Measurements from ENCODE around the gene CALM3. TPM values are rescaled to one million over a fixed set of nuclear protein-coding genes. Genes with fewer than 3 reads are reported as not detected.

The CALM3 gene
- total RNA-seq, 3 donors from 2014 or later (not counting 1 experiment from before 2014, with no cell fraction given): 218 to 272 (median 235) TPM

- 96% methylated on average over 12 of the region's 12 CpGs for WGBS (ENCODE audit: insufficient coverage)
- peaks cover 47% of the 10 kb centered on the region for H3K36me3 ChIP-seq (ENCODE audit: control insufficient read depth, insufficient read depth, low read length)
- H3K4me1 ChIP-seq (ENCODE audit: control insufficient read depth, insufficient read depth, low read length): peaks cover 38% of the 10 kb centered on the region
- no peak for TF ChIP-seq CTCF (IDR thresholded peaks at IDR 0.05)
- no peak overlapping the region for H3K4me3 ChIP-seq (ENCODE audit: low read length)
- intact Hi-C loops (cut with micrococcal nuclease): no loop called here
- no peak for ATAC-seq
- no peaks in the 10 kb centered on the region for H3K27me3 ChIP-seq (ENCODE audit: control insufficient read depth, insufficient read depth, low read length)
- peaks cover 39 to 42% of the 10 kb centered on the region in 2 donors for H3K4me1 Mint-ChIP-seq
- no peak overlapping the region for H3K4me3 Mint-ChIP-seq
- H3K9me3 Mint-ChIP-seq: no peaks in the 10 kb centered on the region
- DNase-seq: no peak
- no peak overlapping the region for H3K27ac ChIP-seq (ENCODE audit: low read length)
- no peaks in the 10 kb centered on the region for H3K27me3 Mint-ChIP-seq (ENCODE audit: low read depth in 2 of 2)
- peak overlapping the region in 1 of 2 donors; percentile 22 for H3K27ac Mint-ChIP-seq
- no peaks in the 10 kb centered on the region for H3K9me3 ChIP-seq (ENCODE audit: control insufficient read depth, insufficient read depth, low read length)
- H3K36me3 Mint-ChIP-seq: peaks cover 22% of the 10 kb centered on the region
Observed at GRCh38 chr19:46607448-46607841, 6.3 kb downstream of the CALM3 start.

- H3K4me3 ChIP-seq (ENCODE audit: low read length): no peak overlapping the region
- peaks cover 34% of the 10 kb centered on the region for H3K4me1 ChIP-seq (ENCODE audit: control insufficient read depth, insufficient read depth, low read length)
- ATAC-seq (no peak), DNase-seq (no peak)
- intact Hi-C loops (cut with micrococcal nuclease): no loop called here
- WGBS (ENCODE audit: insufficient coverage): 96% methylated on average over 9 of the region's 9 CpGs
- no peaks in the 10 kb centered on the region for H3K27me3 Mint-ChIP-seq (ENCODE audit: low read depth in 2 of 2)
- no peaks in the 10 kb centered on the region for H3K27me3 ChIP-seq (ENCODE audit: control insufficient read depth, insufficient read depth, low read length)
- H3K4me1 Mint-ChIP-seq: peaks cover 33 to 35% of the 10 kb centered on the region in 2 donors
- peaks cover 22% of the 10 kb centered on the region for H3K36me3 Mint-ChIP-seq
- no peak overlapping the region for H3K27ac ChIP-seq (ENCODE audit: low read length)
- H3K9me3 Mint-ChIP-seq: no peaks in the 10 kb centered on the region
- no peak for TF ChIP-seq CTCF (IDR thresholded peaks at IDR 0.05)
- H3K27ac Mint-ChIP-seq: no peak overlapping the region
- no peak overlapping the region for H3K4me3 Mint-ChIP-seq
- no peaks in the 10 kb centered on the region for H3K9me3 ChIP-seq (ENCODE audit: control insufficient read depth, insufficient read depth, low read length)
- peaks cover 47% of the 10 kb centered on the region for H3K36me3 ChIP-seq (ENCODE audit: control insufficient read depth, insufficient read depth, low read length)
Observed at GRCh38 chr19:46608178-46608577, 7.0 kb downstream of the CALM3 start.

- Mint-ChIP-seq H3K4me3 (no peak overlapping the region), H3K36me3 (peaks cover 22% of the 10 kb centered on the region), H3K9me3 (no peaks in the 10 kb centered on the region), H3K4me1 (peaks cover 27 to 30% of the 10 kb centered on the region in 2 donors), H3K27ac (no peak overlapping the region), H3K27me3 (ENCODE audit: low read depth in 2 of 2) (no peaks in the 10 kb centered on the region)
- 97% methylated on average over 27 of the region's 27 CpGs for WGBS (ENCODE audit: insufficient coverage)
- Histone ChIP-seq H3K4me1 (ENCODE audit: control insufficient read depth, insufficient read depth, low read length) (peaks cover 28% of the 10 kb centered on the region), H3K9me3 (ENCODE audit: control insufficient read depth, insufficient read depth, low read length) (no peaks in the 10 kb centered on the region), H3K4me3 (ENCODE audit: low read length) (no peak overlapping the region), H3K27ac (ENCODE audit: low read length) (no peak overlapping the region), H3K27me3 (ENCODE audit: control insufficient read depth, insufficient read depth, low read length) (no peaks in the 10 kb centered on the region), H3K36me3 (ENCODE audit: control insufficient read depth, insufficient read depth, low read length) (peaks cover 47% of the 10 kb centered on the region)
- DNase-seq: no peak
- no peak for ATAC-seq
- intact Hi-C loops (cut with micrococcal nuclease): no loop called here
- TF ChIP-seq CTCF (IDR thresholded peaks at IDR 0.05): no peak
Observed at GRCh38 chr19:46608581-46609345, 7.6 kb downstream of the CALM3 start.

Measured in natural killer cell (primary cell).